PFSK-1 (cell line): ENCODE data around the gene PRRG3.

Experiments used
- FOXP2 ChIP-seq: optimal IDR thresholded peaks from 2 replicates; pipeline ENCODE3; 2011; ENCODE audit warnings: borderline replicate concordance, control low read depth, inconsistent platforms; ENCODE audit not compliant: insufficient read depth; ENCODE audit errors: extremely low read length, extremely low read depth
- POLR2AphosphoS5 ChIP-seq: IDR thresholded peaks from 2 replicates; pipeline ENCODE4 v1.6.1; 2012; ENCODE audit warnings: low read depth, mild to moderate bottlenecking, control low read depth, low read length, moderate library complexity
- REST ChIP-seq, 2 experiments: IDR thresholded peaks; 2 replicates each; pipeline versions ENCODE4 v1.6.1 to v1.8.0; 2011 to 2012; ENCODE audit warnings: low read depth in 2 of 2, low read length in 2 of 2, control low read depth in 1 of 2, inconsistent platforms in 1 of 2, mild to moderate bottlenecking in 1 of 2, moderate library complexity in 1 of 2; ENCODE audit not compliant: insufficient read depth in 1 of 2
- SIN3A ChIP-seq: IDR thresholded peaks from 2 replicates; pipeline ENCODE4 v1.6.1; 2012; ENCODE audit warnings: mild to moderate bottlenecking, low read length, moderate library complexity, borderline replicate concordance; ENCODE audit not compliant: insufficient read depth
- TAF1 ChIP-seq: IDR thresholded peaks from 2 replicates; pipeline ENCODE4 v1.6.1; 2012; ENCODE audit warnings: low read length, control low read depth, borderline replicate concordance; ENCODE audit not compliant: insufficient read depth

- TF ChIP-seq POLR2AphosphoS5: no peak
- TF ChIP-seq REST (IDR thresholded peaks at IDR 0.05; ENCODE audit: insufficient read depth in 1 of 2, low read depth in 2 of 2, low read length in 2 of 2): no peak
- no peak for TF ChIP-seq TAF1
- no peak for TF ChIP-seq SIN3A
- TF ChIP-seq FOXP2: no peak
Observed at GRCh38 chrX:151699746-151700145, 4.5 kb downstream of the PRRG3 start.
